GM18951 (cell line): Measurements from ENCODE around the gene PHC2.

Experiments used
- POLR2A ChIP-seq: IDR thresholded peaks from 4 replicates; pipeline ENCODE4 v1.6.1; 2011; ENCODE audit warnings: mild to moderate bottlenecking; ENCODE audit not compliant: insufficient read length, insufficient read depth; ENCODE audit errors: extremely low read depth
- in situ Hi-C: fragments of 300-500 bp; cut with MboI; formaldehyde crosslinking; loops from one replicate; pipeline ENCODE4 v1.12.0; 2022; ENCODE audit warnings: low sequenced_read_pairs, mixed read lengths, inconsistent platforms; ENCODE audit not compliant: unreplicated experiment

The PHC2 gene

DNA sequence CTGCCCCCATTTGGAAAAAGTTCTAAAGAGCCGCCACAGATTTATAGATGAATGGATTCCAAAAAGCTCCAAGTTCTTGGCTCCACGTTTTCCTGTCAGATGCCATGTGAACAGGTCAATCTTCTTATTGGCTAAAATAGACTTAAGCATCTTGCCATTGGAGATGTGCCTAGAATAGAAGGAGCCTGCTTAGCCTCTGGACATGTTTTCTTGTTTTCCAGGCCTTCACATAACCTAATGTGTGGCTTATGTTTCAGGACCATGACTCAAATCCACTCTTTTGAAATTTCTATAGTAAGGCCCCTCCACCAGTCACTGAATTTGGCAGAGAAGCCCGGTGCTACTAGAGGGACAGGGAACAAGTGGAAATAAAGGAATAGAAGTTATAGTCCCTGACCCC is 31.5 kb downstream of the PHC2 start:
- in situ Hi-C loops: no loop called here

GRCh38 chr1:33397994-33398393 is 32.9 kb downstream of the PHC2 start:
- in situ Hi-C loops: no loop called here
- no peak for TF ChIP-seq POLR2A

More for the DNA sequence above, 31.5 kb downstream of the PHC2 start:
- no peak for TF ChIP-seq POLR2A

GRCh38 chr1:33397125-33397506 is 33.8 kb downstream of the PHC2 start:
- in situ Hi-C loops: no loop called here
- TF ChIP-seq POLR2A: no peak

- TF ChIP-seq POLR2A: no peak
- in situ Hi-C loops: no loop called here
Observed at GRCh38 chr1:33396188-33397124, 34.4 kb downstream of the PHC2 start.

- no peak for TF ChIP-seq POLR2A
- in situ Hi-C loops: no loop called here
Observed at GRCh38 chr1:33394770-33395169, 36.1 kb downstream of the PHC2 start.

- no peak for TF ChIP-seq POLR2A
- in situ Hi-C loops: no loop called here
Observed at GRCh38 chr1:33393991-33394390, 36.9 kb downstream of the PHC2 start.

- TF ChIP-seq POLR2A: no peak
- in situ Hi-C loops: no loop called here
Observed at GRCh38 chr1:33393524-33393923, 37.4 kb downstream of the PHC2 start.

GRCh38 chr1:33392639-33393038 is 38.3 kb downstream of the PHC2 start:
- in situ Hi-C loops: no loop called here
- no peak for TF ChIP-seq POLR2A

DNA sequence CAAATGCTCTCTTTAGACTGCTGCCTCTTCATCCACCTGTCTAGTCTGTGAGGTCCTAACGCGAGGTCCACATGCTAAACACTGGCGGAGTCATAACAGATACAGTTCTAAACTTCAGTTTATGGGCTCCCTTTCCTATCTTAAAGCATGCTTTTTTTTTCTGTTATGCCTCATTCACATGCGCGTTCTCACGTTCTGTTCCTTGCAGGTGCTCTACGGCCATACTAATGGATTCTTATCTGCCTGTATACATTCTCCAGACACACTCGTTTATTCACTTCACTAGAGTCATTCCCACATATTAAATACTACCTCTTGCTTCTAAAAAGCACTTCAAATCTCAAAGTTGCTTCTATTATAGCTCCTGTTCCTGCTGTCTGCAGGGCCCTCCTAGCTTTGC is 38.7 kb downstream of the PHC2 start:
- in situ Hi-C loops: no loop called here
- TF ChIP-seq POLR2A: no peak

- TF ChIP-seq POLR2A: no peak
- in situ Hi-C loops: no loop called here
Observed at GRCh38 chr1:33391343-33392078, 39.4 kb downstream of the PHC2 start.

DNA sequence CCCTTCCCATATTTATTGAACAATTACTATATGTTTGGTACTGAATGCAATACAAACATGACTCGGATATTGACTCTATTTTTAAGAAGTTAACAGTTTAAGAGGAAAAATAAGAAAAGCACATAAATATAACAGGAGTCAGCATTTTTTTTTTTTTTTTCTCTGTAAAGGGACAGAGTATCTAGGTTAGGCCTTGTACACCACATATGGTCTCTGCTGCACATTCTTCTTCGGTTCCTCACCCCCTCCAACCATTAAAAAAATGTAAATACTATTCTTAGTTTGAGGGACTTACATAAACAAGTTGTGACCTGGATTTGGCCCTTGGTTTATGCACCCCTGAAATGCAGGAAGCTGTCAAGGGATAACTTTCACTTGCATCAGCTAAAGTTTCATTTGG is 40.4 kb downstream of the PHC2 start:
- in situ Hi-C loops: no loop called here
- TF ChIP-seq POLR2A: no peak

- no peak for TF ChIP-seq POLR2A
- in situ Hi-C loops: no loop called here
Observed at GRCh38 chr1:33388805-33389771, 41.8 kb downstream of the PHC2 start.

DNA sequence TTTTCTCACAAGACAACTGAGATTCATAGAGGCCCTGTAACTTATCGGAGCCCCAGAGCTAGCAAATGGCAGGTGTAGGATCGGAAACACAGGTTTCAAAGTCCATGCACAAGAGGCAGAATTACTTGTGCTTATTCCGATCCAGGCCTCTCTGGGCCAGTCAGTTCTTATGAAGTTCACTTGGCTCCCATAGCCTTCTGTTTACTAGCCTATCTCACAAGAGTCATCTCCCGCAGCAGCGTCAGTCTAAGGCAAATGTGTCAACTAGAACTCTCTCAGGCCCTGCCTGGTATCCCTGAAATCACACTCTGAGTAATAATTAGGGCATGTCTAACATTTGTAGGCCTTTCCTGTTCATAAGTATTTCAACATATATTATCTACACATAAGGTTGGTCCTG is 43.3 kb downstream of the PHC2 start:
- no peak for TF ChIP-seq POLR2A
- in situ Hi-C loops: no loop called here
